GM19099 (cell line): Measurements from ENCODE around the gene RSRC1.

ENCODE experiments used
- POLR2A ChIP-seq: IDR thresholded peaks from 3 replicates; pipeline ENCODE4 v1.6.1; 2011; ENCODE audit warnings: low read depth; ENCODE audit not compliant: insufficient read length; ENCODE audit errors: extremely low read depth

RSRC1 gene

GRCh38 chr3:158434412-158435038 is 324.6 kb downstream of the RSRC1 start:
- no peak for TF ChIP-seq POLR2A

DNA sequence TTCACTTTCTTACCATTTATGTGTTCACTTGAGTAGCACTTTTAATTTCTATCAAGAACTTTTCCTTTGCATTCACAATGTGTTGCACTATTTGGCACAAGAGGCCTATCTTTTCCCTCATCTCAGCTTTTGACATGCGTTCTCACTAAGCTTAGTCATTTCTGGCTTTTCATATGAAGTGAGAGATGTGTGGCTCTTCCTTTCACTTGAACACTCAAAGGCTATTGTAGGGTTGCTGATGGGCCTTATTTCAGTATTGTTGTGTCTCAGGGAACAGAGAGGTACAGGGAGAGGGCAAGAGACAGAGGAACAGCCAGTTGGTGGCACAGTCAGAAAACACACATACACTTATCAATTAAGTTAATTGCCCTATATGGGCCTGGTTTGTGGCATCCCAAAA is 333.7 kb downstream of the RSRC1 start:
- no peak for TF ChIP-seq POLR2A

DNA sequence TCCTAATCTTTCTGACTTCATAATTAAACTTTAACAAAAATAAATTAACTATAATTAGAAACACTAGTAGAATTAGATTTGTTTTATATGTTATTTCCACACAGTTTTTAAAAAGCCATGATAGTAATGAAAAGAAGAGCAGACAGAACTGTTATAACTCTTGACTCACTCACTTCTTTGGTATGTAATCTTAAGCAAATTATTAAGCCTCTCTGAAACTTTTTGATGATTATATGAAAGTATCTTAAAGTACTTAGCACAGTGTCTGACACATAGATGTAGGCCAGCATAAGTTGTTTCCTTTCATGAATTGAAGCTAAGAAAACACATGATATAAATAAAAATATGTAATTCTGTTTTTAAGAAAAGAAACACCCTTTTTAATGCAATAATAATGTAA is 337.5 kb downstream of the RSRC1 start:
- no peak for TF ChIP-seq POLR2A

GRCh38 chr3:158451405-158452055 is 341.6 kb downstream of the RSRC1 start:
- TF ChIP-seq POLR2A, result no peak

- no peak for TF ChIP-seq POLR2A
Observed at GRCh38 chr3:158452334-158452733, 342.4 kb downstream of the RSRC1 start.

DNA sequence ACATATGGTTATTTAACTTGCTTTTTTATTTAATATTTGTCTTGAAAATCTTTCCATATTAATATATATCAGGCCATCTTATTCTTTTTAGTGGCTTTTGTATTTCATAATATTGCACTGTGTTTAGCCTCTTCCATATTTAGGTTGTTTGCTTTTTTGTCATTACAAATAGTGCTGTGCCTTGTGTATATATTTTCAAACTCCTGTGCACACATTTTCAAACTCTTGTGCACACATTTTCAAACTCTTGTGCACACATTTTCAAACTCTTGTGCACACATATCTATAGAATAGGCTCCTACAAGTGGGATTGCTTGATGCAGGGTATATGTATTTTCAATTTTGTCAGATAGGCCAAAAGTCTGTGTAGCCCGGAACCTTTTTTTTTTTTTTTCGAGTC is 343.1 kb downstream of the RSRC1 start:
- TF ChIP-seq POLR2A, result no peak

- no peak for TF ChIP-seq POLR2A
Observed at GRCh38 chr3:158453865-158454264, 344.0 kb downstream of the RSRC1 start.

DNA sequence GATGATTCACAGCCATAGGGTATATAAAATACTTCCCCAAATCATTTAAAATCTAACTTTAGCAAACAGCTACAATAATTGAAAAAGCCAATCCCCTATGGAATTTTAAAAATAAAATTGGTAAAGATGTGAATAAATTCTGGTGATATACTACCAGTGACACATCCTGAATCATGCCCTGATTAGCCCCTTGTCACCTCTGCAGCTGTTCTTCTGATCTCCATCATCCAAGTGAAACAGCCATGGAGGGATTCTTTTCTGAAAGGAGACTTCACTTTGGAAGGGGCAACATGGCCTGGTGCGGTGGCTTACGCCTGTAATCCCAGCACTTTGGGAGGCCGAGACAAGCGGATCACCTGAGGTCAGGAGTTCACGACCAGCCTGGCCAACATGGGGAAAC is 345.5 kb downstream of the RSRC1 start:
- no peak for TF ChIP-seq POLR2A

DNA sequence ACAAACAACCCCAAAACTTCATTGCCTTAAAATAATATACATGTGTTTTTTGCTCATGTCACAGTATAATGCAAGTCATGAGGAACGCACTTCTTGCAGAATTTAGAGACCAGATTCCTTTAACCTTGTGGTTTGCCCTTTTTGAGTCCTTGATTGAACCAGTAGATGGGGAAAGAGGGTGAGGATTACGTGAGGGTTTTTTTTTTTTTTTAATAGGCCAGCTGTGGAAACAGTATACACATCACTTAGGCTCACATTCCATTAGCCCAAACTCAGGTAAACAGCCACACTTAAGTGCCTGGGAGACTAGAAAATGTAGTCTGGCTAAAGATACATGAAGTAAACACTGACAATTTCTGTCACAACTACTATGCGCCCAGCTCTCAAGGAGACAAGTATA is 346.2 kb downstream of the RSRC1 start:
- no peak for TF ChIP-seq POLR2A

- TF ChIP-seq POLR2A, result no peak
Observed at GRCh38 chr3:158458464-158458863, 348.6 kb downstream of the RSRC1 start.

DNA sequence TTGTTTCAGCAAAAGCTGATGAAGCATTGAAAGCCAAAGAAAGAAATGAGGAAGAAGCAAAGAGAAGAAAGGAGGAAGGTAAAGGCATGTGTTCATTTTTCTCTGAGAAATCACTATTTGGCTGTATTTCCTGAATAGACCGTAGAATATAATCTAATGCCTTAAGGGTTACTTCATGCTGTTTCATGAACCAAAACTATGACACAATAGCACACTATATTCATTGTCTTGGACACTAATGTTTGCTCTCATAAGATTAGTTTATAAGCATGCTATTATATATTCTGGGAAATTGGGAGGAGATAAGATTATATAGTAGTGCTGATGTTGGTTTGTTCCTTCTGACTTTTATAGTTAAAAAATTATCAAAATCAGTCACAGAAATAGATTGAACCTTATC is 351.0 kb downstream of the RSRC1 start:
- TF ChIP-seq POLR2A, result no peak

- TF ChIP-seq POLR2A, result no peak
Observed at GRCh38 chr3:158463556-158463955, 353.7 kb downstream of the RSRC1 start.

DNA sequence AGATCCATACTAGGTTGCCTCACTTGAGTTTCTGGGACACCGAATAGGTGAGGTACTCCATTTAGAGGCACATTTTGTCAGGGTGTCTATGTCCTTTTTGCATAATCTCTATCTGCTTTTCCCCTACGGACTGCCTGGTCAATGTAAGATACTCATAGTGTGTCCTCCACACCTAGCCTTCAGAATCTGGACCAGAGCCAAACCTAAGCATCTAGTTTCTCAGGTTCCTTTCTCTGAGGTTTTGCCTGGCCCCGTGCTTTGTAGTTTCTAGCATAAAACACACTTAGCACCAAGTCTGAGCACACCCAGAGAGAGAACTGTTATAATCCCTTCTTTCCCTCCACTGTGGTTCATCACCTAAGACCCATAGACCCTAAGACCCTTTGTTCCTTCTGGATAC is 355.2 kb downstream of the RSRC1 start:
- TF ChIP-seq POLR2A, result no peak

DNA sequence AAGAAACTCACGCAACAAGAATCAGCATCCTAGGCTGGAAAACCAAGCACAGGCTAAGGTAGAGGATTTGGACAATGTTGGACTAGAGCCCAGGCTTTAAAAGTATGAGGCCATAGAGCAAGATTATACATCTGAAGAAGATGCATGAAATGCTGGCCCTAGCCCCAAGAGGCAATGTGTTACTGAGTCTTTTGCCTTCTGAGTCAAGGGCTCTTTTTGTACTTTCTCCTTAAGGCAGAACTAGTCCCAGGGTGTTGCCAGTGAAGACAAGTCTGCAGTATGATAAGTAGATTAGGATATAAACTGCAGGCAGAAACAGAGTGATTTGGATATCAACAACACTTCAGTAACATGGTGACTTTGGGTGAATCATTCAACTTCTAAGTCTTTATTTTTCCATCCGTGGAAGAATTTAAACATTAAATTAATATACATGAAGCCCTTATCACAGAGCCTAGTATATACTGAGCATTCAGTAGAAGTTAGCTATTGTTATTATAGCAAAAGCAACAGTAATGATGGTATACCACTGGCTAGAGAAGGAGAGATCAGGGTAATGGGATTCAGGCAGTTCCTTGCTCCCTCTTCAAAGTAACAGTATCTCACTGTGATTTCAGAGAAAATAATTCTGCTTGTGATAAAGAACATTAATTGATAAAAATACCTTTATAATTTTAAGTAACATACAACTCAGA is 361.2 kb downstream of the RSRC1 start:
- no peak for TF ChIP-seq POLR2A

DNA sequence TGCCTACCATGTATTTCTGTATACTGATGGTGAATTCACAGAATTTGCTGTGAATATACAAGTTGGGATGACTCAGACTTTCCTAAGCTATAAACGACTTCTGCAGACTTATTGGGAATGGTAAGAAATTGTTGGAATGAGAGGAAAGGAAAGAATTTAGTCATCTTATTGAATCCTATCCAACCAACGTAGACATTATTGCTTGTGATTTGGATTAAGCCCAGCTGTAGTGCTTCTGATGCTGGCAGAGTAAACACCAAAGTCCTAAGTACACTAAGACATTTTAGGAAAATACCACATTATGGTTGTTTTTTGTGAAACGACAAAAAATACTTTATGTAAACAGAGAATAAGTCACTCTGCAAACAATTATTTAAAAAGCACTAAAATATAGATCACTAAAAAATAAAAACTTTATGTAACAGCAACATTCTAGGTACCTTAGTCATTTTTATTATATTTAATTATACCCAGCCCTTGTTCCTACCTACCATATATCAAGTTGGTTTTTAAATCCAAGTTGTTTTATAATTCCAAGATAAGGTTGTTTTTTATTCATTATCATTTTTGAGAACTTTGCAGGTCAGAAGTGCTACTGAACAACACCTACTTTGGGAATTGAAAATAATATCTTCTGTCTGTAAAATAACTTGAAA is 361.9 kb downstream of the RSRC1 start:
- TF ChIP-seq POLR2A, result no peak

GRCh38 chr3:158479051-158479450 is 369.2 kb downstream of the RSRC1 start:
- TF ChIP-seq POLR2A, result no peak
